ENCODE data around the gene AMBRA1.

AMBRA1 gene

DNA sequence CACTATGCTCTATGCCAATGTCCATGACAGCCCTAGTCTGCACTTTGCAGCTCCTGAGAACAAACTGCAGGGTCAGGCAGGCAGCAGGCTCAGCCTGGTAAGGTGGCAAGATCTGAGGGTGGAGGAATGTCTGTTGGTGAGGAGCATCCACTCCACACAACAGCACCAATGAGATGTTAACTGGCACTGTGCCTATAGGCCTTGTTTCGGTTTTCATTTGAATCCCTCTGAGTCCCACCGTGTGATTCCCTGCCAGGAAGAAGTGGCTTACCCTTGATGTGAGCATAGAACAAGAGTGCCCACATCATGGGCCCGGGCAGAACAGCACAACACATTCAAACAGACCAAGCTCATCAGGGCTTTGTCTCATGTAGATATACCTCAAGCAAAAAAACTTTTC, 158.1 kb downstream of the AMBRA1 start:
- DNase-seq: no peak

DNA sequence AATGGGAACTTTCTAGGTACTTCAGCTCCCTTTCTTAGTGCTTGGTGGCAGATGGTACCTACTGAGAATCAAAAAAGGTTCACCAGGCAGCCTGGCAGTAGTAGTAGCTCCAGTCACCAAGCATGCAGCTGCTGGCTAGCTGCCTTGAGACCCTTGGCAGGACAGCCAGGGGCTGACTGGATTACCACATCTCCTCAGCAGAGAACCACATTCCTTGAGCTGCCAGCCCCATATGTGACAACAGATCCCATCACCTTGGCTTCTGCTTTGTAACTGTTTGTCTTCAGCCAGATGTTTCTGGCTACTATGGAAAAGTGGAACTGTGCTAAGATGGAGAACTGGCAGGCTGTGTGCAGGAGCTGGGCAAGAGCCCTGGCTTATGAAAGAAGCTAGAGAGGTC, 162.6 kb downstream of the AMBRA1 start:
- DNase-seq: no peak

DNA sequence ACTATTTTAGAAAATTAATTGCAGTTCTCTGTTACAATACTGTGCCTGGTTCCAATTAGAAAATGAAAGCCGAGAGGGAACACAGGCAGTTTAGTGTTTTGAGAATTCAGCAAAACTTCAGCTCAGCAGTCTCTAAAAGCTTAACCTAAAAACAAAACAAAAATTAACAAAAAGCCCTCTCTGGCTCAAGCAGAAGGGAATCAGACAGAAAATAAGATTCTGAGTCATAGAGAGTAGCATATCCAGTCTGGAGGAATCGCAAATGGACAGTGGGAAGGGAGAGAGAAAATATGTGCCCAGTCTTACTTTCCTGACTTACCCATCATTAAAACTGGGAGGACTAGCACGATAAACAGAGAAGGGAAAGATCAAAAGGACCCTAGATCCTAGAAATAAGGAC, 164.1 kb downstream of the AMBRA1 start:
- no peak for DNase-seq

DNA sequence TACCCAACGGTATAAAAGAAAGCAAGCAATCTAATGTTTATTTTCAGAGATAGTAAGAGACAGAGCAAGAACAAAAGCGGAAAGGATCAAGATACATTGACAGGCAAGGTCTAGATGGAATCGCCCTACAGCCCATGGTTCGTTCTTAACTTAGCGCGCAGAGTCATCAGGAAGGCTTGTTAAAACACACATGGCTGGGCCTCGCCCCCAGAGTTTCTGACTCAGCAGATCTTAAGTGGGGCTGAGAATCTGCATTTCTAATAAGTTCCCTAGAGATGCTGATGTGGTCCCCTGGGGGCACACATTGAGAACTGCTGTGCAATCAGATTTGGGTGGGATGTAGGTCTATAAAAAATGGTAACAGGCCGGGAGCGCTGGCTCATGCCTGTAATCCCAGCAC, 166.5 kb downstream of the AMBRA1 start:
- DNase-seq: no peak

DNA sequence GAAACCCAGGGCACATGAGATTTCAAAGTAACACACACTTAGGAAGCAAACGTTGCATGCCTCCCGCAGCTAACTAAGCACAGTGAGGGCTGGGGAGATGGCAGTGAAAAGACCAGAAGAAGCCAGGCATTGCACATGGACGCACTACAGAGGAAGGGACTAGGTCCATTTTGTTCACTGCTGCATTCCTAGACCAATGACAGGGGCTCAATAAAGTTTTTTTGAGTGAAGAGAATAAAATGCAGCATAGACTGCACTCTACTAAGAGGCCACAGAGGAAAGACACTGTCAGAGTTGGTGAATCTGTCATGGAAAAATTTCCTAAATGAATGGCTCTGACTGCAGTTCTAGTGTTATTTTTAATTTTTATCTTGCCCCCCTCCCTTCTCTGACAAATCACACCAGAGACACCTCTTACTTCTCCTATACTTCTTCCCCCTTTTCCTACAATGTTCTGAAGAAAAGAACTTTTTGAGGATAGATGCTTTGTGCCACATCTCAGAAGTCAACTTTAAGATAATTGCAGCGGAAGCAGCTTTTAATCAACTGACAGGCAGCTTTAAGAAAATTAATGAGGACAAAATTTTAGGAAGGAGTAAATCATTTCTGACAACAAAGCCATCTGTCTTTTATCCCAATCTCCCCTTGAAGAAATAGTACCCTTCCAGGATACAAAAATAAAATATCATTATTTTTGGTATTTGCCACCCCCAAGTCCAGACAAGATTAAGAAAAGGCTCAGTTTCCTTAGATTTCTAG, 167.4 kb downstream of the AMBRA1 start:
- no peak for DNase-seq

DNA sequence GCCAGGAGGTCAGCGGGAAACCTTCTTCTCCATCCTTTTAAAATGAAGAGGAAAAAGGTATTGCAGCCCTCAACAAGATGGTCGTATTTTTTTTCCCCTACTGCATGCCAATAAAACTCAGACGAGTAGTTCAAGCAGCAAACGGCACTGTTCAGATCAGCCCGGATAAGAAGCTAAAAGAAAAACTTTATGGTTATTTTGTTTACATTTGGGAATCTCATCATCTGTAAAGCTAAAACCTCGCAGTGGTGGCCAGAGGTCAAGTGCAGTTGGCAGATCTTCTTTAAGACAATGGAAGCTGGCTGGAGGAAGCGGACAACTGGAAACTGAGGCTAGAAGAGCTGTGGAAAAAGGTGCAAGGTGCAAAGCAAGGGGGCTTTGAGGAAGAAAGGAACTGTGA, 171.2 kb downstream of the AMBRA1 start:
- no peak for DNase-seq

DNA sequence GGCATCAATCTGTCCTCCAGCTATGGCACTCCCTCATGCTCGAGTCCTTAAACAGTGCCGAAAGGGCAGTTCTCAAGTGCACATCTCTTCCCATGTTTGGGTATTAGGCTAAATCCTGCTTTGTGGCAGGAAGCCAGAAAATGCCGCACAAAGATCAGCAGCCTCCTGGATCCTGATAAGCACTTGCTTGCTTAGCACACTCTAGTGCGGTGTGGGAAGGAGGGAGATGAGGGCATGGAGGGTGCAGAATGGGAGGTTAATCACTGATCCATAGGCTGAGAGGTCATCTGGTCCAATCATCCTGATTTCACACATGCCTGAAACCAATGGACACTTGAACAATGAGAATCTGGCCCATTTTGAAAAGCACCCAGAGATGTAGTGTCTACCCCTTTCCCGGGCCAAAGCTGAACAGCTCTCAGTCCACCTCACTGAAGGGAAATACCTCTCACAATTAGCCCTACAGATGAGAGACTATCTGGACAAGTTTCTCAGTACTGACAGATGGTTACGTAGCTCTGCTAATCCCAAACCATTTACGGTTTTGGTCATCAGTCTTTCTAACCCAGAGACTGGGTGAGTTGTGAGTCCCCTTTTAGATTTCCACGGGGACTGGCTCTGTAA, 172.5 kb downstream of the AMBRA1 start:
- no peak for DNase-seq

DNA sequence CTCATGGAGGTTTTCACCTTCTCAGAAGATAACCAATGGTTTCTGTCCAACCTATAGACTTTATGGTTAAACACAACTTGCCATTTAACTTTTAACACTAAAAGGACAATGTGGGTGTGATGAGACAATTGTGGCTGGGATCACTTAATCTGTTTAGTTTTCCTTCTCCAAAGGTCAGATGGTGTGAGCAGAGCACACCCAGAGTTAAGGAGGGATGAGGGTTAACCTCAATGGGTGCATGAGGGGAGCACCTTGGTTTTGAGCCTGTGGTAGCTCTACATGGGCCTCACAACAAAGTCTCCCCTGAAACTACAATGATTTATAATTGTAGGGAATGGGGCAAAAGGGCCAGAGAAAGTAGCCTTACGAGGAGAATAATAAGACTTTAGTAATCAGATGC, 173.3 kb downstream of the AMBRA1 start:
- DNase-seq: no peak

DNA sequence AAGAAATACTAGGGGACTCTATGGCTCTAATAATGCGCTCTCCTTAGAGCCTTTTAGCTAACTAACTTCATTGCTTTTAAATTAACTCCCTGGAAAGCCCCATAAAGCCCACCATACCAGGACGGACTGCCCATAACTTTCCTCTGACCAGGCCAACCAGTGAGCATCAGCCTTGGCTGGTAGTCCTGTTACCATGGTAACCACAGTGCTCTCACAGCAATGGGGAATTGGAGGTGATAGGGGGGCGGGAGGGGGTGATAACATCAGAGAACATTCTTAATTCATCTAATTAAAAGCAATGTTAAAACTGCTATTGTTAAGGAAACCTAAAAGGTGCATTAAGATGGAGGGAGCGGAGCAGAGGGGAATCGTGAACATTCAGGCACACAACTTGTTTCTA, 175.1 kb downstream of the AMBRA1 start:
- DNase-seq: no peak

DNA sequence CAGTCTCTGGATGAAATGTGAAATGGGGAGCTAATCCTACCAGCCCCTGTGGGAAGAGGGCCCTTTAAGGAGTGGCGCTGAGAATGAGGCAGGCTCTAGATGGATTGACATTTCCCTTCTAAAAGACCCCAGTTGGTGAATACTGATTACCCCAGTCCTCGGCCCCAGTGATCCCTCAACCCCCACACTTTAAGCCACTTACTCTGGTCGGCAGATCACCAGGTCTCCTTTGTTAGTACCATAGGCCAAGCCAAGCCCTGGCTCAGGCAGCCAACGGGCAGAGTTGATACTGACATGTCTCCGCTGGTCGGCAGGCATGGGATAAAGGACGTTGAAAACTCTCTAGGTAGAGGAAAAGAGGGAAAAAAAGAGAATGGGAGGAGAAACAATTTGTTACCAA, 176.1 kb downstream of the AMBRA1 start:
- DNase-seq: no peak

DNA sequence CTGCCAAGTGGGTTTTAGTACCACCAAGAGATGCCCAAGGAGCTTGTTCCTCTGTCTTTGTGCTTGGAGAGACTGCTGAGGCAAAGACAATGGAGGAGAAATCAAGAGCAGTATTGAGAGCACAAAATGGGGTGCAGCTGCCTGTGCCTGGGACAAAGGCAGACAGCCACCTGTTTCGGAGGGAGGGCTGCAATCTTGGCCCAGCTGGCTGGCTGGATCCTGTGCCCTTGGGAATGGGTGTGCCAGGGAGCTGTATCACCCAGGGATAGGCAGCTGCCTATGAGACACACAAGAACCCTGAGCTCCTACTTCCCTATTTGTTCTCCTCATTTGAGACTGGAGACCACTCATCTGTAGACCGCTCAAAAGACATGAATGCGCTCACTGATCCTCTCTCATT, 178.9 kb downstream of the AMBRA1 start:
- DNase-seq: no peak

DNA sequence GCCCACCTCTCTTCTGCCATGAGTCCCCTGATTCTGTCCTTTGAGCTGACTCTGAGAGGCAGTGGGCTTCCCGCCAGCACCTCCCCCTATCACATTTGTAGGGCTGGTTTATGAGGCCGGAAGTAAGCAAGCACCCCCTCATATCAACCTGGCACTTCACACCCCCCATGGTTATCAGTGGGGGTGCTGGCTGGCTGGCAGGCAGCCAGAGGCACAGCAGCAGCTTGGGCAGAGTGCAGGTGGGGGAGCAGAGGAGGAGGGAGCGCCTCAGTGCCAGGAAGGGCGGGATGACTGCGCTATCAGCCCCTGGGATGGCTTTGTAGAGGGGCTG, 179.4 kb downstream of the AMBRA1 start:
- DNase-seq: no peak

DNA sequence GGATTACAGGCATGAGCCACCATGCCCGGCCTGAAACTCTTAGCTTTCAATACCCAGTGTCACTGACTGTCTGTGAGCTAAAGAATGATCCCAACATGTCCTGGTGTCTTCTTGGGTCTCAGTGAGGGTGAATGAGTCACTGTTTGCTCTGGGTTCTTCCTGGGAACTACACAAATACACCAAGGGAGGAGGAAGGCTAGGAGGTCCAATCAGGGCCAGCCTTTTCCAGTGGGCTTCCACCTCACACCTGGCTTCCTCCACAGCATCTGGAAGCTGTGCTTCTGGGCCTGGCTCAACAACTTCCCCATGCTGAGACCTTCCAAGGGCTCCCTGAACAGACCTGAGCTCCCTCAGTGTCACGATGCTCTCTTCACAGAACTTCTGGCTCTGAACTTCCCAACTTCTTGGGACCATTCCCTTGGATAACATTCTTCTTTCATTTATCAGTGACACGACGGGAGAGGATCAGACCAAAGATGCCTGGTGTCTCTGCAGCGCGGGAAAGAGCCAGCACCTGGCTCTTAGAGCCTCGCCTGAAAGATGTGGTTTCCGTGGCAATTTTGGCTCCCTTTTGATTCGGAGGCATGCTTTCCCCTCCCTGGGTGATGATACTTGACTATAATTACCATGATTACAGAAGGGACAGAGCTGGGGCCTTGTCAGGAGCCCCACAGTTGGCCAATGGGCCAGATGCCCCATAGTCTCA, 179.9 kb downstream of the AMBRA1 start:
- no peak for DNase-seq

DNA sequence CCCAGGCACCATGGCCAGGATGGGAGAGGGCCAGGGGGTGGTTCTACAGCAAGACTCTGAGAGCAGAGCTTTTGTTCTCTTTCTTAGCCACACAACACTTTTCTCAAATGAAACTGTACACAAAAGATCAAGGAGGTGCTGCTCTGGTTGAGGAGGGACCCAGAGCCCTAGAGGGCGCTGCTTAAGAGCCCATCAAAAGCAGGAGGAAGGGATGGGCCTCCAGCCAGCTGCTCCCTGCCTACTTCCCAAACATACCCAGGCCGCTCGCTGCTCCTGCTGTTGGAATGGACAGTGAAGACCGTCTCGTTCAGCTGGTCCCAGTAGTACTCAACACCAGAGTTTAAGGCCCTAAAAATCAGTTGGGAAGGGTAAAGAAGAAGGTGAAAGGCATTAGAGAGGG, 183.8 kb downstream of the AMBRA1 start:
- DNase-seq: no peak

DNA sequence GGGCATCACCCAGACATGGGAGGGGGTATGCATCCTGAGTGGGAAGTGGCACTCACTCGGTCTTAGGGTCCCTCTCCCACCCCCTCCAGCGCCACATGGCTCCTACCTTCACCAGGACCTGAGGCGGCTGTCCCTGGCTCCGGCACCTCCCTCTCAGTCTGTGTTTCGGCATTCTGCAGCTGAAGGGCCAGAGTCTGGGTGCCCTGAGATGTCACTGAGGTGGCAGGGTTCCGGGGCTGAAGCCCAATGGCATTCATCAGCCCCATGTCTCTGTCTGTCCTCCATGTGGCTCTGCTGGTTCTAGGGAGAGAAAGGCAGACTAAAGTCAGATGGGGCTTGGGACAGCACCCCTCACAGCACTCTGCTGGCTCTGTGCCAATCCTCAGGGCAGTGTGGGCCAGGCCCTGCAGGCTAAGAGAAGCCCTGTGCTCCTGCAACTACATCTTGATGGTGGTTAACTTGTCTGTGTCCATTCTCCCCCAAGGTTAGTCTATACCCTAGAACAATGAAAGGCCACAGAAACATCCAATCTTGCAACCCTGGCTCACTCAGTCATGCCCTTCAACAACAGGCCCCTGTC, 185.3 kb downstream of the AMBRA1 start:
- no peak for DNase-seq

DNA sequence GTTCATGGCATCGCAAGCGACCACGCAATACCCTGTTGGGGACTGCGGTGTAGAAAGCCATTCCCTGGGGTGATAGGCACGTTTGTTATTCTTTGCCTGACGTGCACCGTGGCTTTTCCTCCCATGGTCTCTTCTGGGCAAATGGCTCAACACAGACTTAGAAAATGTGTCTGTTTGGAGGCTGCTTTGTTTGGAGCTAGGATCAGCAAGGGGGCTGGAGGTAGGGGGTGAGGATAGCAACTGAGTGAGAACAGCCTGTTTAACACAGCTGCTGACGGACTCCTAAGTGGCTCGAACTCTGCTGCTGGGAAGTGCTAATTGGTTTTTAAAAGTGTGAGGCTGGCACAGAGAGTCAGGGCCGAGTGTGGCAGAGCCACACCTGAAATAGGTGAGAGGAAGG, 186.2 kb downstream of the AMBRA1 start:
- DNase-seq: no peak

DNA sequence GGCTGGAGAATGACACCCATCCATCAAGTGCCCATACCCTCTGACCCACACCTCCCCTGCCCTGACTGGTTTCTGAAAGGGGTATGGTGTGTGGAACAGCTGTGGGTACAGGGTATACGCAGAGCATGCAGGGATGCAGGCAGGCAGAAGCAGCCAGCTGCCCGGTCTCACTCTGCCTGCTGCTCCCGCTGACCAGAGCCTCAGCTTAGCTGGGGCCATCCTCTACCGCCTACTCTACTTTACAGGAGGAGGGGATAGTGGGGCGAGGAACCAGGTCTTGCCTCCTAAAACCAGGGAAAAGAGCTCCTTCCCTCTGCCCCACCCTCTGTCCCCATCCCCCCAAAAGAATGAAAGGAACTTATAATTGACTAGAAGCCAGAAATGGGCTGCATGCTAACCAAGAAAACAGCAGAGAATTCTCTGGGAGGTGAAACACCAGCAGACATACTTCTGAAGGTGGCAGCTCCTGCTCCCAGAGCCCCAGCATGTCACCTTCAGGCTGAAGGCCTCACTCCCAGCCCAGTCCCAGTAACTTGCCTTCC, 189.3 kb downstream of the AMBRA1 start:
- no peak for DNase-seq

DNA sequence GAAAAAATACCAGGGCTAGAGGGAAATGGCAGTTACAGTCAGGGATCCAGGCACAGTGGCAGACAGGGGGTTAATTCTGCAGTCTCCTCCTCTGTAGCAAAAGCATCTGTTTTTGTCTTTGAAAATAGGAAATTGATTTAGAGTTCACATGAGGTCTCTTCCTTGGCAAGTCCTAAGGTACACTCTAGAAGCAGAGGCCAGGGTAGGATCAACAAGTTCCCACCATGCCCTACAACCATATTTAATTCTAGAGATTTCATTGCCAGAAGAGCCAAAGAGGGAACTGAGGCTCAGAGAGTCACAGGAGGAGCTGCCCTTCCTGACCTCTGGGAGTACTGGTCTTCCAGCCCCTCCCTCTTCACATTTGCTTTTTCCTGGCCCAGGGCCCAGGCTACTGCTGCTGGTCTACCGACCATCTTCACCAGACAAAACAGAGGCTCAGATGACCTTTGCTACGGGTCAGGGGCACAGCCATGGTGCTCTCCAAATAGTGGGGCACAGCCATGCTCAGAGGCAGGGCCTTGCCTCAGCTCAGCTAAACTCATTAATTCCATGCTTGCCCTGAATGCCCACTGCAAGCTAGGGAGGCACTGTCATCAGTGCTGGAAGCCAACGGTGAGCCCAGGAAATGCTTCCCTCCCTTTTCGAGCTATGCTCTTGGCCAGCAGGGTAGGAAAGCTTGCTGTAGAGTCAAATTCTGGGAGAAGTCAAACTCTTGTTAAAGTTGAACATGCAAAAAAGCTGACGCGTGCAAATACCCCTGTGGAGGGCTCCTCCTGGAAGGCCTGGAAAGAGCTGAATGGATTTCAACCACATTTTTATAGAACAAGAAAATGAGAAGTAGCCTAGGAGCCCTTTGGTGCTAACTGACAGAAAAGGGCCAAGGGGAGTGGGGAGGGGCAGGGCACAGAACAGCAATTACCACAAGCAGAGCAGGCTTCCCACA, 190.6 kb downstream of the AMBRA1 start:
- no peak for DNase-seq

DNA sequence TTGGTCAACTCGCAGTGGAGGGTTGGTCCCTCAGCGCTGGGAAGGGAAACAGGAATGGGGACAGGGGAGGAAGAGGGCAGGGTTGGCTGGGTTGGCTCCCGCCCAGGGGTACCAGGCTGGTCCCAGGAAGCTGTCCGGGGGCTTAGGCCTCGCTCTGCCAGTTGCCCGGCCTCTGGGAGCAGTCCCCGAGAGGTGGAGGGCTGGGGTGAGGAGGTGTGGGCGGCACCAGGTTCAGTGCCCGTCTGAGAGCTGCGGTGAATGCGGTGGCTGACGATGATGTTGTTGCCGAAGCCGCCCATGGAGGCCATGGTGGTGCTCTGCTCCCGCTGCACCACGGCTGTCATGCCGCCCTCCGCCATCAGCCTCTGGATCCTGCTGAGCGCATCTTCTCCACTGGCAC, 196.3 kb downstream of the AMBRA1 start:
- DNase-seq: no peak

DNA sequence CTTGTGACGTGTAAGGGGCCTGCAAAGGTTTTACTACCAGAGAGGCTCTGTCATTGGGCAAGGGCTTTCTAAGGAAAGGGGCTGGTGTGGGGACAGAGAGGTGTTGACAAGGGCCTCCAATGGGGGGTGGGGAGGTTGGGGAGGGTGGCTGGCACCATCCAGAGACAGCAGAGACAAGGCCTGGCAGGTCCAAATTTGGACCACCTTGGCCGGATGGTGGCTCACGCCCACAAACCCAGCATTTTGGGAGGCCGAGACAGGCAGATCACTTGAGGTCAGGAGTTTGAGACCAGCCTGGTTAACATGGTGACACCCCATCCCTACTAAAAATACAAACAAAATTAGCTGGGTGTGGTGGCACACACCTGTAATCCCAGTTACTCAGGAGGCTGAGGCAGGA, 200.1 kb downstream of the AMBRA1 start:
- no peak for DNase-seq

DNA sequence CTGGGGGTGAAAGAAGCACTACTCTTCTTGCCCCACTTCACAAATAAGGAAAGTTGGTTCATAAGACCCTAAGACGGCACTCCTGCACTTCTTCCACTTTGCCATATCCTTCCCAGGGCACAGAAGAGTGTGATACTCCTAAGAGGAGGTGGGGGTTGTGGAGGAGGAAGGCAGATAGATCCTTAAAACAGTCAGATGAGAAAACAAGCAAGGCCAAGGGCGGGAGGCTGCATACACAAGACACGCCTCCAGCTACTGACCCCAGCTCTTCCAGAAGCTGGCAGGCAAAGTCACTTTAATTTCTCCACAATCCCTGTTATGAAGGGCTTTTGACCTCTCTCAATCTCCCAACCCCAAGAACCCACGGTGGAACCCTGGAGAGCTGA, 200.6 kb downstream of the AMBRA1 start:
- DNase-seq: no peak

DNA sequence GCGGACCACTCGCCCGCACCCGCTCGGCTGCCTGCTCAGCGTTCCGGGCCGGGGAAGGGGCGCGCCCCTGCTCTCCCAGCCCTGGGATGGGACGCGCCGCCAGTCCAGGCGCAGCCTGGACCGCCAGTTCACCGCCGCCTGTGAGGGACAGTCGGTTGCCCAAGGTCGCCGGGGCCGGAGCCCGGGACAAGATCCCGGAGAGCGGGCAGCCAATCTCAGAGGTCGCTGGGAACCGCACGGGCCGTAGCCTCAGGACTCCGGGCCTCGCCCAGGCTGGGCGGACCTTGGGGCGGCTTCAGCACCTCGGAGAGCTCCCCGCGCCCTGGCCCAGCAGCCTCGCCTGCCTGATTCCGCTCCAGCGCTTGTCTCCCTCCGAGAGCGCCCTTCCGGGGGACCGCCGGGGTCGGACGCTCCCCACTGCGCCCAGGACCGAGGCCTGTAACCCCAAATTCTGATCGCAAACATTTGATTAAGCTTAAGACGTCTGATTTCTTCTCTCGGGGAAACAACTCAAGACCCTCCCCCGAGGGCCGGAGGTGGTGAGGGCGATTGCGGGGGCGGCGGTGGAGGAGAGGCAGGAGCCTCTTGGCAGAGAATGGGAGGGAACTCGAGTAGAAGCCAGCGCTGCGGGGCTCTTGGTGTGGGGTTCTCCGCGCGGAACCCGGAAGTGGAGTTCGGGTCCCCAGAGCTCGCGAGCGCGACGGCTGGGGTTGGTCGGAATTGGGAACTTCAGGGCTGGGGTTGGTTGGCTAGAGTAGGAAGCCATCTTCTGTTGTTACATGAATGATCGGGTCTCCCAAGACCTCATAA, 201.2 kb downstream of the AMBRA1 start:
- peak in 1 of 2 experiments; percentile 36 for DNase-seq

All from AML-193 (cell line).